ENCODE results near the gene KLHL41.
A peak's percentile ranks its signal among the peaks of the same experiment; 100 is the strongest.
"Not testable (repeated sequence)": the region's sequence is repeated elsewhere in the genome, so short reads cannot be mapped to it uniquely, and the experiment has no call there.

Gene KLHL41

DNA sequence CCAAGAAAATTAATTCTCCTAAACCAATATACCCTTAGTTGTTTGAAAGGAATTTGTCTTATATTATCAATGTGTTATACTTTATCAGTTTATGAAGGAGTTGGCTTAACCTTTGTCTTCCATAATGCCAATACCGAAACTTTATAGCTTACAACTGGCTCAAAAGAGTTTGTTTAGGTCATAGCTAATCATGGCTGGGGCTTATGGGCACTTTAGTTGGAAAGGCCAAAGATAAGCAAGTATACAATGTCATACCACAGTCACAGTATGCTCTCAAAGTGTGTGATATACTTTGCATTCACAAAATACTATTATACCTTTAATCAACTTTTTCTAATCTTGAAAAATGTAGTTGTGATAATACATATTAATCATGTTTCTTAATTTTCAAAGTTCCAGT, 2.3 kb downstream of the KLHL41 start:
- FAIRE-seq: no peak

DNA sequence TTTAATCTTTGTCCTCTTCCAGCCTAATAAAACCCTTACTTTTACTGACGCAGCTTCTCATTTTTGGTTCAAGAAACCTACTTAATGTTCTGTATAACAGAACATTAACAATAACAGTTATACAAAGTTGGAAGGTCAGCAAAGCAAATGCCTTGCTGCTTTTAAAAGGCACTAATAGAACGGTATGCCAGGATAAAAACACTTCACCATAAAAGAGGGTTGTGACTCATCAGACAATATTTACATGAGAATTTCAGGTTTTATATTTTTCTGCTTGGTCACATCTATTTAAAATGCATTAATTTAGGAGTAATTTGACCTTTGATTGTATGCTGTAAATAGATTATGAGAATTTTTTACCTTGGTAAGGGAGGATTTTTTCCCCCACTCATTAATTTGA, 3.0 kb downstream of the KLHL41 start:
- no peak for FAIRE-seq

DNA sequence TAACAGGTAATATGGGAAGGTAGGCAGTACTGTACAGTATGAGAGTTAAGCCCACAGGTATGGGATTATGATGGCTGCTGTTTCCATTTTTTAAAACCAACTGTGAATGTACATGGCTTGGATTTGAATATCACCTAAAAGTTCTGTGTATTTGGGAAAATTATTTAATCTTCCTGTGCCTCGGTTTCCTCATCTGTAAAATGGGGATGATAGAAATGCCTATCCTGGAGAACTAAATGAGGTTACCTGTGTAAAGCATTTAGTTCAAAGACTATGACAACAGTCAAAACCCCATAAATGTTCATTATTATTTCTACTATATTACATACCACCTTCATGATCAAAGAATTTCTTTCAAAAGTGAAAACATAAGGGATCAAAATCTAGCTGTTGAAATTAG, 3.6 kb downstream of the KLHL41 start:
- no peak for FAIRE-seq

DNA sequence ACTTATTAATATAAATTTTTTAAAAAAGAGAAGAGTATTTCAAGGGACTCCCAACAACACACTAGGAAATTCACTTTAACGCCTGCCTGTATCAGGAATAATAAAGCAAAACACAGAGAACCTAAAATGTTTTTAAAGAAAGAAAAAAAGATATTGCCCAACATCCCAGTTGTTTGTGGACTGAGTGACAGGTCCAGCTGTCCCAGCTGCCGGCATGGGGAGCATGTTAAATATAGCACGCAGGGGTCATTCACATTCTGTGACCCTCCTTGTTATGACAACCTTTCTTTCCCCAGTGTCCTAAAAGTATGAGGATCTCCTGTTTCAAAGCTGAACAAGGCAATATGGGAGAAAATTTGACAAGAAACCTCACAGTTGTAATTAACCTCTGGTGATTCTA, 4.4 kb downstream of the KLHL41 start:
- FAIRE-seq: no peak

DNA sequence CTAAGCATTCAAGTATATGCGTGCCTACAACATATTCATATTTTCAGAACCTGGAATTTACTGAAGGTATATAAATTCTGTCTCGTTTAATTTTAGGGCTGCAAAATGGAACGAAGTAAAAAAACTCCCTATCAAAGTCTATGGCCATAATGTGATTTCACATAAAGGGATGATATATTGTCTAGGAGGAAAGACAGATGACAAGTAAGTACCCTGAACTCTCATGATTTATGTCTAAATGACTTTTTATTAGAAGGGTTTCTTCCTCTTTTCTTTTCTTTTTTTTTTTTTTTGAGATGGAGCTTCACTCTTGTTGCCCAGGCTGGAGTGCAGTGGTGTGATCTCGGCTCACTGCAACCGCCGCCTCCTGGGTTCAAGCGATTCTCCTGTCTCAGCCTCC, 5.3 kb downstream of the KLHL41 start:
- not testable (repeated sequence) for FAIRE-seq

DNA sequence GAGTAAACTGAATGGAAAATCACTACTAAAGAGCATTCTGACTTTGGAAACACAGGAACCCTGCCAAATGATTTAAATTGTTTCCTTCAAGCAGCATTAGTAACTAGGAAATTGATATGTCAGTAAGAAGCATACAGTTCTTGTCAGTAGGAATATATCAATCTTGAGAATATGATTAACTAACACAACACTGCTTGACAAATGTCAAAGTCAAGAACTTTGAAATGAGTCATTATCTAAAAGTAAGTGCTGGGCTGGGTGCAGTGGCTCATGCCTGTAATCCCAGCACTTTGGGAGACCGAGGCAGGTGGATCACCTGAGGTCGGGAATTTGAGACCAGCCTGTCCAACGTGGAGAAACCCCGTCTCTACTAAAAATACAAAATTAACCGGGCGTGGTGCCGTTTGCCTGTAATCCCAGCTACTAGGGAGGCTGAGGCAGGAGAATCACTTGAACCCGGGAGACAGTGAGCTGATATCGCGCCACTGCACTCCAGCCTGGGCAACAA, 7.0 kb downstream of the KLHL41 start:
- FAIRE-seq: not testable (repeated sequence)

DNA sequence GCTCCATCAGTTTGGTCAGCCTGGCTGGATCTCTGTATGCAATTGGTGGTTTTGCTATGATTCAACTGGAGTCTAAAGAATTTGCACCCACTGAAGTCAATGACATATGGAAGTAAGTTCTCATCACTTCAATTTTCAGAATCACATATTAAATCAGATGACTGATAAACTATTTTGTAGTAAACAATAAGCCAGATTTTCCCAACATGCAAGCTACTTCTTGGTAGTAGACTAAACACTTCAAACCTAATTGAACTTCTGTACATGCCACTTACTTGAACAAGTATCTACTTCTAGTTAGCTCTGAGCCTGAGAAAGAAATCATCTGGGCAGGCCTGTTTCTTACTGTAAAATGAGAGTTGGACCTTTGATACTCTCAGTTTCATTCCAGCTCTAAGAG, 11.4 kb downstream of the KLHL41 start:
- no peak for FAIRE-seq

DNA sequence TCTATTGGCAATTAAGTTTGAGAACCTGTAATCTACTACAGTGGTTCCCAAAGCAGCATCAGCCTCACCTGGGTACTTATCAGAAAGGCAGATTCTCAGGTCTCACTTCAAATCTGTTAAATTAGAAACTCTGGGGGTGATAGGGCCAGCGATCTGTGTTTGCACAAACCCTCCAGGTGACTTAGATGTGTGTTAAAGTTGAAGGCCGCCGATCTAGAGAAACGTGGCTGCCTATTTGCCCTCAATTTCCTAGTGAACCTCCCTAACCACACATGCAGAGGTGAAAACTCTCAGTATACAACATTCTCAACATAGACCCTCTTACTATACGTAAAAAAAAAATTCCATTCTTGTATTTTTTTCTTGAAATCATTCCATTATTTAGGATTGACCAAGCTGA, 14.2 kb downstream of the KLHL41 start:
- FAIRE-seq: no peak

DNA sequence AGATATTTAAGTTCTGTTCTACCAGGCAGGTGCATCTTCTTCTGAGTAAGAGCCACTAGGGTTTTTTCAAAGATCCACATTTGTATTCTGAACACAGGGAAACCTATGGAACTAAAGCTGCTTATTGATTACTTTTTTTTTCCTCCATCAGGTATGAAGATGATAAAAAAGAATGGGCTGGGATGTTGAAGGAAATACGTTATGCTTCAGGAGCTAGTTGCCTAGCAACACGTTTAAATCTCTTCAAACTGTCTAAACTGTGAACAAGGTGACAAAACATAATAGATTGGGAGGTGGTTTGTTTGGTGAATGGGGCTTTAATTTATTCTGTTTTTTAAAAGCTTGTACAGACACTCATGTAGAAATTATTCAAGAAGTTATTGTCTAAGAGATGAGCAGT, 15.9 kb downstream of the KLHL41 start:
- no peak for FAIRE-seq

DNA sequence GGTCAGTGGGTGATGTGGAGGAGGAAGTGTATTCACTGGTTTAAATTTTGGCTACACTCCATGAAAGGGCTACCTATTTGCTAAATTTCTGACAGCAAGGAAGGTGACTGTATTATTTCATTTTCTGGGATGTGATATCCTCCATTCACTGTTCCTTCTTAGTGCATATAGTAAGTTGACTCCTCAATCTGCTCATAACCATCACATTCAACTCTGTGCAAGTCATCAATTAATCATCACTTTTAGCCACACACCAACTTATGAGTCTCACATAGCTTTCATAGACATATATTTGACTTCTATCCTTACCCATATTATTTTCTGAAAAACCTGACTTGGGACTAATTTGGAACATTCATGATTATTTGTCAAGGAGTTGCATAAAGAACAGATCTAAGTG, 16.9 kb downstream of the KLHL41 start:
- no peak for FAIRE-seq

DNA sequence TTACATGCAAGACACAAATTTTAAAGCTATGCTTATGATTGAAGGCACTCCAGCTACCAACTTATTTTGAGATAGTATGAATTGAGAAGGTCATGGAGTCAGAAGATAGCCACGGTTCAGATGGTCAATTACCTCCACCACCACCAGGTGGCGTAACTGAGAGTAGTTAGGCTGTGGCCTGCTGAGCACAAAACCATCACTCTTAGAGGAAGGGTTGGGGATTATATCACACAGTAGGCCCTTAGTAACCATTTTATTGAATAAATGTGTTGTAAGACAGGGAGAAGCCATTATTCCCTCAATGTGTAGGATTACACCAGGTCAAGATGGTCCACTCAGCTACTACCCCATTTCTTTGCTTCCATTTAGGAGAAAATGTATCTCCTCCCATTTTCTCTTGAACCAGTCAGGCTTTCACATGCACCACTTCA, 18.8 kb downstream of the KLHL41 start:
- peak; percentile 47 for FAIRE-seq

DNA sequence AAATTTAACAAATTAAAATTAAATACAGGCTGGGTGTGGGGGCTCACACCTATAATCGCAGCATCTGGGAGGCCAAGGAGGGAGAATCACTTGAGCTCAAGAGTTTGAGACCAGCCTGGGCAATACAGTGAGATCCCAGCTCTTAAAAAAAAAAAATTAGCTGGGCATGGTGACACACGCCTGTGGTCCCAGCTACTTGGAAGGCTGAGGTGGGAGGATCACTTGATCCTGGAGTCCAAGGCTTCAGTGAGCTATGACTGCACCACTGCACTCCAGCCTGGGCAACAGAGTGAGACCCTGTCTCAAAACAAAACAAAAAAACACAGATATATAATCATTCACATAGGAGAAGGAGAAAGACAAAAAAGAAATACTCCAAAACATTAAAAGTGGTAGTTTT, 30.0 kb downstream of the KLHL41 start:
- not testable (repeated sequence) for FAIRE-seq

DNA sequence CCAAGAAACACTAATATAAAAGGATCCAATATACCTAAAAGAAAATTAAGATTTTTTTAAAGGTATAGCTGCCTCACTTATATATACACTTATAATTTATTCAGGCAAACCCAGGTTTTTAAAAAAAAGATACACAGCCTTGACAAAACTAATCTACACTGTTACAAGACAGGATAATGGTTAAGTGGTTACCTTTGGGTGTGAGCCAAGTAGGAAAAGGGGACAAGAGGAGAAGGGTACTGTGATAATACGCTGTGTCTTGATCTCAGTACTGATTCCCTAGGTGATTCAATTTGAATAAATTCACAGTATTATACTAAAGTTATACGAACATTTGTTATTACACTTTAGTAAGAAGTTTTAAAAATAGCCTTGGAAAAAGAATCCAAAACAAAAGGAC, 30.6 kb downstream of the KLHL41 start:
- no peak for FAIRE-seq

DNA sequence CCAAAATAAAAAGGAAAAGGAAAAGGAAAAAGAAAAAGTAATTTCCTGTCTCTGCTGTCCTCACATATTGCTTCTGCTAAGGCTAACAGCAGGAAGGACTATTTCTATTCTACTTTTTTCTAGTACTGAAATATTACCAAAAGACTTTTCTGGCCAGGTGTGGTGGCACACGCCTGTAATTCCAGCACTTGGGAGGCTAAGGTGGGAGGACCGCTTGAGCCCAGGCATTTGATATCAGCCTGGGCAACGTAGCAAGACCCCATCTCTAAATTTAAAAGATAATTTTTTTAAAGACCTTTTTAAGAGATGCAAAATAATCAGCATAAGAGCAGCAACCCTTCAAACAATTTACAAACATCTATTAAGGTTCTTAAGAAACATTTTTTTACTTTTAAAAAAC, 32.9 kb downstream of the KLHL41 start:
- FAIRE-seq: no peak

DNA sequence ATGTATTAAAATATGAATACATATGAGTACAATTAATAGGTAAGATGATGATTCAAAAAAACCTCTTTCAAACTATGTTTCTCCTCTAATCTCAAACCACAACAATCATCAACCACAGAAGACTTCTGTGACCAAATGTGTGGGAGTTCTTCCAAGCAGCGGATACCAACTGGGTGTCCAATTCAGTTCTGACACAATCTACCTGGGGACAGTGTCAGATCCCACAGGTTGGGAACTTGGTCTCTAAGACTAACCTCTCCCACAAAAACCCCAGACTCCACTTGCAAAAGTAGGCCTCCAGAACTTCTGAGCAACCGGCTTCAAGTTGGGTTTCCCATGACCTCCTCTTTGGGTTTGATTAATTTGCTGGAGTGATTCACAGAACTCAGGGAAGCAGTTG, 37.3 kb downstream of the KLHL41 start:
- FAIRE-seq: no peak

DNA sequence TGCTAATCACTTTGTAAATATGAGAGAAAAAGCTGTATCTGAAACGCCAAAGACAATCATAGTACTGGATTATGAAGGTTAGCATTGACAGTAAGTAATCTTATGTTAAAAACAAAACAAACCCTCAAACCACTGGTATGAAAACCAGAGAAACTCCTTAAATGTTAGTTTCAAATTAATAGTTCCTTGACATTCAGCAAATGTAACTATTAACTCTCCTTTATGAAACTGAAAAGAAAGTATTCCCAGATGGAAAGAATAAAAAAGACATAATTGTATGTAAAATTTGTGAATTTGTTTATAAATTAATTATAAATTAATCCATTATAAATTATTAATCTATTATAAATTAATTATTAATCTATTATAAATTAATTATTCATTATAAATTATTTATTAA, 51.9 kb downstream of the KLHL41 start:
- no peak for FAIRE-seq

DNA sequence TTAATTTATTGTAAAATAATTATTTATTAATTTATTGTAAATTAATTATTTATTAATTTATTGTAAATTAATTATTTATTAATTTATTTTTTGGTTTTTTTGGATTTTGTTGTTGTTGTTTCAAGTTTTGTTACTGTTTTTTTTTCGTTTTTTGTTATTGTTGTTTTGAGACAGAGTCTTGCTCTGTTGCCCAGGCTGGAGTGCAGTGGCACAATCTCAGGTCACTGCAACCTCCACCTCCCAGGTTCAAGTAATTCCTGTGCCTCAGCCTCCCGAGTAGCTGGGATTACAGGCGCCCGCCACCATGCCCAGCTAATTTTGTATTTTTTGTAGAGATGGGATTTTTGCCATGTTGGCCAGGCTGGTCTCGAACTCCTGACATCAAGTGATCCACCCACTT, 52.6 kb downstream of the KLHL41 start:
- not testable (repeated sequence) for FAIRE-seq

DNA sequence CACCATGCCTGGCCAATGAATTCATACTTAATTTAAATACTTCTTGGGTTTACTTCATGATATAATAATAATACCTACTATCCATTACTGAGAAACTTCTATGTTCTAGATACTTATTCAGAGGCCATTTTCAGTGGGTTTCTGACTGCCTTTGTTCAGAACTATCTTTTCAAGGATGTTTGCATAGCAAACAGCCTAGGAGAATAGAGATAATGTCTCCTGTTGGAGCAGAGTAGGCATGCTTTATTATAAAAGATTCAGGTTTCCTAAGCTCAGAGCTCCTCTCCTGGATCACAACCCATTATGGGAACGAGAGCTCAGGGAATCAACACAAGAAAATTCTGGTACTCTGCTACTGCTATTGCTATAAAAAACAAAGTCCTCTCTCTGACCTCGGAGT, 53.0 kb downstream of the KLHL41 start:
- FAIRE-seq: no peak

DNA sequence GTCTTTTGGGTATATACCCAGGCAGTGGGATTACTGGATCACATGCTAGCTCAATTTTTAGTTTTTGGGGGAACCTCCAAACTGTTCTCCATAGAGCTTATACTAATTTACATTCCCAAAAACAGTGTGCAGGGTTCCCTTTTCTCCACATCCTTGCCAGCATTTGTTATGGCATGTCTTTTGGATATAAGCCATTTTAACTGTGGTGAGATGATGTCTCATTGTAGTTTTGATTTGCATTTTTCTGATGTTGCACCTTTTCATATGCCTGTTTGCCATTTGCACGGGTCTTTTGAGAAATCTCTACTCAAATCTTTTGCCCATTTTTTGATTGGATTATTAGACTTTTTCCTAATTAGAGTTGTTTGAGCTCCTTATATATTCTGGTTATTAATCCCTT, 56.2 kb downstream of the KLHL41 start:
- no peak for FAIRE-seq

DNA sequence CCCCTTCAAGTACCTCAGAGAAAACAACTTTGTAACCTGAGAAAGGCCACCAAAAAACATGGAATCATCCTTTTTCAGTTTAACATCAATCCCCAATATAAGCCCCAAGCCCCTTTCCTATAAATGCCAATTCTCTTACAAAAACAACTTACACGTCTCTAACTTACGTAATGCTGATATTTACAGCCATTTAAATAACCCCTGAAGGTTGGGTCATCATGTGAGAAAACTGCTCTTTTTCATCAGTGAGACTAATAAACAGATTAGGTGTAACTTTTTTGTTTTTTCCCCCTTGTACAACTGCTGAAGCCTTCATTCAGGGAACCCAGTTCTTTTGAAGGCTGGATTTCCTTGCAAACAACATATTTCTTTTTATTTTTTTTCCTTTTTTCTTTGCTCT, 60.4 kb downstream of the KLHL41 start:
- no peak for FAIRE-seq

DNA sequence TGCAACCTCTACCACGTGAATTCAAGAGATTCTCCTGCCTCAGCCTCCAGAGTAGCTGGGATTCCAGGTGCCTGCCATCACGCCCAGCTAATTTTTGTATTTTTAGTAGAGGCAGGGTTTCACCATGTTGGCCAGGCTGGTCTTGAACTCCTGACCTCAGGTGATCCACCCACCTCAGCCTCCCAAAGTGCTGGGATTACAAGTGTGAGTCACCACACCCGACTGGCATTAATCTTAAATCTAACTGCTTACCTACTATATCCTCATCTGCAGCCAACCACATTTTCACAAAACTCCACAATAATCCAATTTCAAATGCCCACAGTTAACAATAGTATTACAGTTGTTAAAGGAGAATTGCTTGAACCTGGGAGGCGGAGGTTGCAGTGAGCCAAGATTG, 61.2 kb downstream of the KLHL41 start:
- FAIRE-seq: not testable (repeated sequence)

DNA sequence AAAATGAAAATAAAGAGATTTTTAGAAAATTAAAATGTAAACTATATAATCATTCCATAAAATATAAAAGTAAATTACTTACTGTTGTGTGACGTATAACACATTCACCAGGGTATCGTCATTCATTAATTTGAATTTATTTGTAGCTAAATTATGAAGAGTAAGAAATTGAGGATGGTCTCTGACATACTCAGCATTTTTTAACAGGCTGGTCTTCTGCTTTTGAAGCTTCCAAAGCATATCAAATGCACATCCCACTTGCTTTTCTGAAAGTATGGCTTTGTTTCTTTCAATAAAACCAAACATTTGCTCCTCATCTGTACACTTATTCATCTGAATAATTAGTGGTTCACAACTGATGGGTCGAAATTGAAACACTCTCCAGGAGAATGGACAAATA, 62.1 kb downstream of the KLHL41 start:
- no peak for FAIRE-seq

DNA sequence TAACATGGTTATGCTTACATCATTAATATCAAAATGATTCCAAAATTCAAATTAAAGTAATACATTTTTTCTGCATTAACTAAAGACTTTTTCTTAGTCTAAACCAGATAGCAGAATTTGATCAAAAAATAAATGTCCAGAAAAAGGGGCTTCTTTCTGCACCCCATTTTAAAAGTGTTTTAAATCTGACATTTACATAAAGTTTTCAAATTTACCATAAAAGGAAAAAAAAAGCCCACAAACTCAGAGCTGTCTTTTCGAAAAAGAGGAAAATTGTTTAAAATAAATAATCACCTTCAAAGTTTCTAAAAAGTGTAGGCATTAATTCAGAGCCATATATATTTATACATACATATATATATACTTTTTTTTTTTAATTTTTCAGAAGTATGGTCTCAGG, 62.7 kb downstream of the KLHL41 start:
- FAIRE-seq: no peak

DNA sequence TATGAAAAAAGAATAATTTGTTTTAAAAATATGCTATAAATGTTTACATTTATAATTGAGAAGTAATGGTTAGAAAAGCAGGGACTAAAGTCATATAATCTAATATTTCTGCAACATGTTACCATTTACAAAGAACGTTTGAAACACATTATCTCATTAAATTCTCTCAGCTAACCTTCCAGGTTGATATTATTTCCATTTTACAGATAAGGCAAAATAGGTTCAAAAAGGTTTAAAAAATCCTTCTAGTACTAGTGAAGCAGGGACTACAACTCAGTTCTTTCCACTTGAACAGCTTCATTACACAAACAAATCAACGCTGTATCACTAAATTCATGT, 63.3 kb downstream of the KLHL41 start:
- peak; percentile 84 for FAIRE-seq

DNA sequence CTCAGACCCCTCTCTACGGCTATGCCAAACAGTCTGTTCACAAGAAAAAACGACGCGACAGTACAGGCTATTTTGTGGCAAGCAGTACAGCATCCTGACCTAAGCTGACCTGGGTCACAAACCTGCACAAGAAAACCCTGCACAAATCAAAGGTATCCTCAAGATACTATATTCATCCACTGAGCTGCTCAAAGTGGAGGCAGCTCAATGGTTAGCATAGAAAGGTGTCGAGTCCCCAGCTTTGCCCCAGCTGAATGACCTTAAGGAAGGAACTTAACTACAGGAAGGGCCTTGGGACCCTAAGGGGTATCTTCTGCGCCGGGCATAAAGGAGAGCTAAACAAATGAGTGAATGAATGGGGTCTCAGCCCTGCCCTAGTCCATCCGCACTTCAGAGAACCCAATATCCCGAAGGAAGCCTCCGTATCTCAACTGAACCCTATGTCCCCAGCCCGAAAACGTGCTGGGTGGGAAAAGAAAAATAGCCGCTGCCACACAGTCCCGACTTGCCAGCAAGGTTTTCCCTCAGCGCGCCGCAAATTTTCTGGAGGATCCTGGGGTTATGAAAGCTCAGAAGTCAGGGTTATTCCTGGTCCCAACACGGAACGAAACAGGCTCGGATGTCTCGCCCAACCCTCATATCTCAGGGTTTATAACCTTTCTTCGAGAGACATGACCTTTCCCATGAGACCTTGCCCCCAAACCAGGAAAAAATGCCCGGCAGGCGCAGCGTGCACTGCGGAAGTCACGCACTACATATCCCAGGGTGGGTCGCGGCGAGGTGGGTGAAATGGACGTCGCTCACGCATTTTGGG, 63.9 kb downstream of the KLHL41 start, which contains the start of gene FASTKD1:
Gene FASTKD1 (minus strand): TSS at position 706 of the 814 bp plus-strand sequence. CDS start 1,836 bp downstream, outside the sequence.
- FAIRE-seq: peak; percentile 98

All from A204.1 (cell line).